ENCODE data around the gene NT5DC2.

NT5DC2 gene

DNA sequence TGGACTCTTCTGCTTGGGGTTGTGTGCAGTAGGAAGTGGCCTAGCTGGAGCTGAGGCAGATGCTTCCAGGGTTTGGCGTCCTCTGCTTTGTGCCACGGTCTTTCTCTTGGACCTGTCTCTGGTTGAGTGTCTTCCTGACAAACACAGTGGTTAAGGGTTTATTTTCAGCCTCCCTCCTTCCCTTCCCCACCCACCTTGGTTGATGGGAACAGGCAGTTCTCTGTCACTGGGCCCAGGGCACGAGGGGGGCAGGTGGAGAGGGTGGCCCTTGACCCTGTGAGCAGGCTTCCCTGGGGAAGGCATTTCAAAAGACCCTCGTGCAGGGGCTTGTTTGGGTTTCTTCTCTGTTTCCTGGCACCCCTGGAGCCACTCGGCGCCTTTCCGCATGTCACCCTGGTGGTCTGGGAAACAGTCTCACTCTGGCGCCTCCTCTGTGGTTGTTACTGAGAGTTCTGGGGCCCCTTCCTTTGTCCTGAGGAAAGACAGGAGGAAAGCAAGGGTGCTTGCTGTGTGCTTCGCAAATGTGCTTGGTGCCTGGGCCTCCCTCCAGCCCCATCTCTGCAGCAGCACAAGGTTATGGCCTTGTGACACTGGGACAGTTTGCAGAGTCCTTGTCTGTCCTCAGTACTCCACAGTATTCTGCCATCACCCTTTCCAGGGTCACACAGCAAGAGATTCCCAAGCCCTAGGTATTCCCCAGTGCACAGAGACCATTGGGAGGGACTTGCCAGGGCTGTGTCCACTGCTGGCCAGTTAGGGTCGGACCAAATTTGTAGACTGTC is 48.8 kb downstream of the NT5DC2 start:
- DNase-seq, result no peak

GRCh38 chr3:52483577-52484381 is 49.9 kb downstream of the NT5DC2 start:
- DNase-seq, result no peak

DNA sequence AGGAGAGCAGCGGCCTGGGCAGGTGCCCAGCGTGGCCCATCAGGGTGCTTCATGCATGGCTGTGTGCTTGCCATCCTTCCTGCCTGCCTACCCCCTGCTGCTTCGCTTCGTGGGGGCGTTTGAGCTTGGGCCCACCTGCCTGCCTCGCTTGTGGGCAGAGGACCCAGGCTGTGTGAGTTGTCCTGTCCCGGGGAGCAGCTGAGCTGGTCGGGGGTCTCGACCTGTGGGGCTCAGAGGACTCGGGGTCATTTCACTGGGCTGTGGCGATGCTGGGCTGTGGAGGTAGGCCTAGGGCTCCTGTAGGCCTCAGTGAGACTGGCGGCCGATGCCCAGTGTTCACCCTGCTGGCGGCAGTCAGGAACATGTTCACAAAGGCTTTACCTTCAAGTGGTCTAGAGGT is 50.6 kb downstream of the NT5DC2 start:
- DNase-seq, result no peak

GRCh38 chr3:52481819-52482521 is 51.7 kb downstream of the NT5DC2 start:
- no peak for DNase-seq

DNA sequence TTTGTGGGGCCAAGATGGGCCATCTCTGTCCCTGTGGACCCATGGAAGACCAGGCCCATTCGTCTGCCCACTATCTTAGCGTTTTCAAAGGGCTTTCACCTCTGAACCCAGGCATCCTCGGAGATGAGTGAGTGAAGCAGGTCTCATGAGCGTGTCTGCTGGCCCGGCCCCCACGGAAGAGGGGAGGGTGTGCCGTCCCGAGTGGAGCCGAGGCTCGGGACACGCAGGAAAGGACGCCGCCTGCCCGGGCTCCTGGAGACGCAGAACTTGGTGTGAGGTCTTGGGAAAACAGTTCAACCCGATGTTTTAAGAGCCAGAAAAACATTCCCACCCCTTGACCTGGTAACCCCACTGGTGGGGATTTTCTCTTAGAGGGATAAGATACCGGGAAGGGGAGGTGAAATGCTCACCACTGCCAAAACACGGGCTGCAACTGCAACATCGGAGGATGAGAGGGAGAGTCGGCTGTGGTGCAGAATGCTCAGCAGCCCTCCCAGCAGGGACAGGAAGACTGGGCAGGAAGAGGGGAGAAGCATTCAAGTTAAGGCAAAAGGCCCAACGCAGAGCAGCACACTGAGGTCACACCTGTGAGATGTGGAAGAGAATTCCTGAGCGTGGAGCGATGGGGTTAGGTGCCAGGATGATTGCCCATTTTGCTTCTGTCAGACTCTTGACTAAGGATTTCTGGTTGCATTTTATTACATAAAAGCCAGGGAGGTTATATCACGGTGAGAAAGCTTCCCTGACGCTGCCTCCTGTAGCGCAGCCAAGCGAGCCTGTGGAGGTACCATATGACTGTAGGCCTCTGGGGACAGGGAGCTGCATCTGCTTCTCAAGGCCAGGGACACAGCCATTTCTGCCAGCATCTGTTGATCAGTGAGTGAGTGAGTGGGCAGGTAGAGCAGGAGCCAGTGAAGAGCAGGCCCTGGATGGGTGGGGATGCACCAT is 52.6 kb downstream of the NT5DC2 start:
- DNase-seq, result no peak

DNA sequence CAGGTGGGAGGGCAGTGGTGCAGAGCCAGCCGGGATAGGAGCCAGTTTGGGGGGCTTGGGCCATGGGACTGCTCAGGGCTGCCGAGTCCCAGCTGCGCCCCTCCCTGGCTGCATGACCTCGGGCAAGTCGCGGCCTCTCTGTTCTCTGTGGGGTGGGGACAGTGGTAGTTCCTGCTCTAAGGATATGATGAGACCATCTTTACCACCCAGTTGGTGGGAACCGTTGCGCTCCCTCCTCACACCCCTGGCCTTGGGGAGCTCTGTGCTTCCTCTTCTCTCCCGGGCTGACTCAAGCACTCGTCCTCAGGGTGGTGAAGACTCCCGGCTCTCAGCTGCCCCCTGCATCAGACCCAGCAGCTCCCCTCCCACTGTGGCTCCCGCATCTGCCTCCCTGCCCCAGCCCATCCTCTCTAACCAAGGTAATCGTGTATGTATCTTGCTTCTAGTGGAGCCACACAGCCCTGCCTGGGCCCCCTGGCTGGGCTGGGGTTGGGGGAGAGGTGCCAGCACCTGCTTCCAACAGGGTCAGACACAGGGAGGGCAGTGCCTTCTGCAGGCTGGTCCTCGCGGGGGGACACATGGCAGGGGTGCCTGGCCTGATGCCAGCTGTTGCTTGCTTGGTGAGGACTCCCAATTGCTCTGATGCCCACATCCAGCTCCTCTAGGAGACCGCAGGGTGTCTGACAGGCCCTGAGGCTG is 53.6 kb downstream of the NT5DC2 start:
- no peak for DNase-seq

GRCh38 chr3:52479037-52479876 is 54.4 kb downstream of the NT5DC2 start:
- DNase-seq, result no peak

GRCh38 chr3:52477796-52478095 is 55.9 kb downstream of the NT5DC2 start:
- DNase-seq, result no peak

DNA sequence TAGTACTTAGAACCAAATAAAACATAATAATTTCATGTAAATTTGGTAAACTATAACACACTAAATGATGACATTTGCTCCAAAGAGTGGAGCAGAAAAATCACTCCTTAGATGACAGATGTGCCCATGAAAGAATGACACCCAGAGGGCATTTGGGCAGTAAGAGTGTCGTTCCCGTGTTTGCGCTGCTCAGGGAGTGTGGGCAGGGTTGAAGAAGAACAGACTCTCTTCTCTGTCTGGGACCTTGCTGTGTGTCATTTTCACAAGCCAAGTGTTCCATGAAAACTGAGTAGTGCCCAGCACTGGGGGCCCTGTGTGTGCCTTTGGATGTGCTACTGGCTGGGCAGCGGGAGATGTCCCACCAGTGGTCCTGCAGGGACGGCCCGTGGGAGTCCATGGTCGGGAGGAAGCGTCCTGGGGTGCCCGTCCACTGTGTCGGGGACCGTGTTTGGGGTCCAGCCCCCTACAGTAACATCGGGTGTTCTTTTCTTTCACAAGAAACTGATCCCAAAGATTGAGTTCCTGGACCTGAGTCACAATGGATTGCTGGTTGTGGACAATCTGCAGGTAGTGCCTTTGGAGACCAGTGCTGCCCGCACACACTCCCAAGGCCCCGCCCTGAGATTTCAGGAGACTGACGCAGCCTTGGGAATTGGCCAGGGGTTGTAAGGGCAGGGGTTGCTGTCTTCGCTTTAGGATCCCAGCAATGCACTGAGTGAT is 56.4 kb downstream of the NT5DC2 start:
- DNase-seq, result no peak
